ENCODE measurements around the gene ADAMTSL3. TPM values are rescaled to one million over a fixed set of nuclear protein-coding genes. Genes with fewer than 3 reads are reported as not detected.

ADAMTSL3 gene
- total and polyA plus RNA-seq, 2 of the 8 experiments (the other 6 are each of a cell fraction or from before 2014, with no cell fraction given): 0.35 to 1.4 TPM

DNA sequence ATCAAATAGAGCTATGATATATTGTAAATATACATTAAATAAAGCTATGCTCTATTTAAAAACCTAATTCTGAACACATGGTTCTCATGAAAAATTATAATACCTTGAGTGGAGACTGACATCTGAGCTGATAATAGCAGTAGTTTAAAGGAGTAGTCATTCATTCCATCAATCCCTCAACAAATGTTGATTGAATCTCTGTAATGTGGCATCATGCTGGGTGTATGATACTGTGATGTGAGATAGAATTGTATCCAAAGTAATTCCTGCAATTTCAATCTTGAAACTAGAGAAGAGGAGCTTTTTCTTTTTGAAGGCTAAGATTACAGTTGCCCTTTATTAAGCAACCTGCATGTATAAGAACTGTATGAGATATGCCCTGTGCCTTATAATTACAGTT is 63.1 kb downstream of the ADAMTSL3 start:
- Histone ChIP-seq H2BK5ac (ENCODE audit: low read depth, low read length) (no peak overlapping the region), H3K23ac (ENCODE audit: insufficient read length) (no peak overlapping the region), H4K20me1 (replicated peaks in 1 of 2; ENCODE audit: control insufficient read depth in 1 of 2, insufficient read depth in 2 of 2, low read length in 2 of 2) (no peaks in the 10 kb centered on the region), H3K79me1 (ENCODE audit: low read depth, low read length) (no peaks in the 10 kb centered on the region), H3K27me3 (replicated peaks in 1 of 4; ENCODE audit: control insufficient read depth in 3 of 4, extremely low read depth in 1 of 4, insufficient read depth in 3 of 4, low read length in 3 of 4) (no peaks in the 10 kb centered on the region), H4K91ac (replicated peaks; ENCODE audit: insufficient read length, low read length) (no peak overlapping the region), H3K27ac (ENCODE audit: low read depth, low read length) (no peak overlapping the region), H2AK5ac (ENCODE audit: low read depth, low read length) (no peak overlapping the region), H3K36me3 (ENCODE audit: control insufficient read depth in 2 of 4, insufficient read depth in 4 of 4, low read length in 3 of 4) (no peaks in the 10 kb centered on the region), H3K18ac (ENCODE audit: extremely low read depth, low read length) (no peak overlapping the region), H3K14ac (ENCODE audit: insufficient read length) (no peak overlapping the region), H2BK20ac (ENCODE audit: low read length) (no peak overlapping the region), H3K4ac (replicated peaks; ENCODE audit: insufficient read length, low read depth, low read length) (no peak overlapping the region), H4K5ac (ENCODE audit: insufficient read length, low read depth, low read length) (no peak overlapping the region), H3K4me2 (ENCODE audit: insufficient read depth in 1 of 2, low read depth in 2 of 2, low read length in 2 of 2) (no peak overlapping the region), H2BK15ac (ENCODE audit: low read length) (no peak overlapping the region), H3K79me2 (ENCODE audit: control insufficient read depth in 1 of 2, insufficient read depth in 2 of 2, low read length in 2 of 2) (no peaks in the 10 kb centered on the region), H2AFZ (ENCODE audit: low read length) (no peak overlapping the region), H3K9me3 (ENCODE audit: insufficient read depth in 2 of 2, low read depth in 1 of 2, low read length in 1 of 2) (no peaks in the 10 kb centered on the region), H3K9ac (replicated peaks in 1 of 4; ENCODE audit: extremely low read depth in 1 of 4, low read depth in 3 of 4, low read length in 3 of 4) (no peak overlapping the region), H3K23me2 (ENCODE audit: low read depth, low read length) (no peaks in the 10 kb centered on the region), H3K56ac (replicated peaks; ENCODE audit: insufficient read length, low read depth, low read length) (no peak overlapping the region), H2BK120ac (replicated peaks; ENCODE audit: low read depth, low read length) (no peak overlapping the region), H4K8ac (ENCODE audit: extremely low read depth, insufficient read depth, low read length) (no peak overlapping the region), H3K4me3 (ENCODE audit: extremely low read depth in 1 of 4, insufficient read depth in 2 of 4, low read depth in 3 of 4, low read length in 4 of 4) (no peak overlapping the region), H3K4me1 (replicated peaks in 1 of 4; ENCODE audit: control insufficient read depth in 3 of 4, insufficient read depth in 4 of 4, low read length in 3 of 4) (no peaks in the 10 kb centered on the region), H2BK12ac (ENCODE audit: low read depth, low read length) (no peak overlapping the region)
- FAIRE-seq (no peak), DNase-seq (ENCODE audit: low read depth in 1 of 2, low spot score in 2 of 2) (no peak)
- POLR2A ChIA-PET (ENCODE audit: partially characterized antibody): no interaction called here
- CTCF ChIA-PET (ENCODE audit: partially characterized antibody): interaction anchor here (1.2 kb wide), 1 partner anchor 59 kb away, joined by 3 read pairs; no protein-coding TSS in a partner anchor
- TF ChIP-seq YY1 (IDR thresholded peaks at IDR 0.05; ENCODE audit: low read depth, low read length) (no peak), SIRT6 (IDR thresholded peaks at IDR 0.05; ENCODE audit: low read length) (no peak), BRCA1 (IDR thresholded peaks at IDR 0.05; ENCODE audit: low read depth, low read length) (no peak), SRF (IDR thresholded peaks at IDR 0.05; ENCODE audit: low read depth, low read length) (no peak), CEBPB (IDR thresholded peaks at IDR 0.05; ENCODE audit: low read depth, low read length) (no peak), KDM4A (IDR thresholded peaks at IDR 0.05; ENCODE audit: low read depth, low read length, severe bottlenecking) (no peak), JUN (IDR thresholded peaks at IDR 0.05; ENCODE audit: low read depth, low read length) (no peak)
